Body of pancreas (tissue), 4 donors: ENCODE data around the gene NXPH4. TPM values are rescaled to one million over a fixed set of nuclear protein-coding genes. Genes with fewer than 3 reads are reported as not detected.
A peak's percentile ranks its signal among the peaks of the same experiment; 100 is the strongest.

Experiments
- ATAC-seq: fragments of 150-250 bp; one replicate; pipeline ENCODE4 v1.9.1; 2016
- DNase-seq, 4 donors: peaks; one replicate each; pipeline ENCODE4 v3.0.0-alpha.2; 2019
- H3K27ac ChIP-seq, 4 donors: fragments of 200-600 bp; sonication (generic); 1 replicate in 3 of 4; 2 replicates in 1 of 4; pipeline versions ENCODE4 v1.5.1 to v1.6.1; 2016 to 2019; ENCODE audit warnings: mild to moderate bottlenecking in 1 of 4, mixed read lengths in 1 of 4, moderate library complexity in 1 of 4
- H3K27me3 ChIP-seq, 2 donors: fragments of 200-600 bp; sonication (generic); one replicate each; pipeline ENCODE4 v1.6.0; 2016; ENCODE audit warnings: mild to moderate bottlenecking in 1 of 2
- H3K36me3 ChIP-seq, 2 donors: fragments of 200-600 bp; sonication (generic); replicated peaks in 1 of 2; 2 replicates each; pipeline ENCODE4 v1.5.1; 2016; ENCODE audit warnings: low read depth in 2 of 2; ENCODE audit not compliant: insufficient read depth in 1 of 2
- H3K4me1 ChIP-seq: fragments of 200-600 bp; sonication (generic); one replicate; pipeline ENCODE4 v1.6.0; 2016
- H3K4me3 ChIP-seq, 2 donors: fragments of 200-600 bp; sonication (generic); 1 replicate in 1 of 2; 2 replicates in 1 of 2; pipeline ENCODE4 v1.5.1; 2016 to 2019
- H3K9me3 ChIP-seq, 3 donors: fragments of 200-600 bp; sonication (generic); 1 replicate in 2 of 3; 2 replicates in 1 of 3; pipeline ENCODE4 v1.5.1; 2016
- CTCF ChIP-seq, 7 experiments: fragments of 450-650 bp in 4 of 7; fragments of 200-600 bp in 3 of 7; sonication (generic) in 3 of 7; IDR thresholded peaks; one replicate each; pipeline ENCODE4 v1.5.1; 2016 to 2019; ENCODE audit warnings: antibody characterized with exemption in 7 of 7
- POLR2A ChIP-seq, 3 donors: fragments of 450-650 bp; IDR thresholded peaks; one replicate each; pipeline ENCODE4 v1.6.1; 2016; ENCODE audit warnings: antibody characterized with exemption in 3 of 3, mild to moderate bottlenecking in 2 of 3
- WGBS, 2 donors: methylation state at CpG; one replicate each; pipeline ENCODE4 v1.1.5; 2017; 5-methylcytosine and 5-hydroxymethylcytosine counted together
- intact Hi-C: fragments of 100-400 bp; cut with DNase I; formaldehyde crosslinking; loops from one replicate; pipeline ENCODE4 v1.15.1; 2023
- total RNA-seq, 2 donors: library from RNA; depleted of rRNA; stranded (reverse); fragments of >200 nt; gene quantifications; one replicate each; pipeline ENCODE4 v1.1.0, GENCODE V29; 2016

NXPH4 gene
- total RNA-seq, 2 donors from 2014 or later = 2.9 to 4.6 TPM

GRCh38 chr12:57213763-57214397 lies 2.7 kb upstream of the NXPH4 start:
- no peak overlapping the region for H3K4me3 ChIP-seq
- TF ChIP-seq CTCF (IDR thresholded peaks at IDR 0.05) (no peak), POLR2A (IDR thresholded peaks at IDR 0.05) (no peak)
- H3K4me1 ChIP-seq = peaks cover 41% of the 10 kb centered on the region
- H3K36me3 ChIP-seq = no peaks in the 10 kb centered on the region
- peaks cover 0 to 19% of the 10 kb centered on the region in 2 donors for H3K27me3 ChIP-seq
- no peak for DNase-seq
- peak overlapping the region in 1 of 4 donors; percentile 54 for H3K27ac ChIP-seq
- 20 to 22% methylated on average over 3 to 4 of the region's 4 CpGs for WGBS, 2 donors
- H3K9me3 ChIP-seq = no peaks in the 10 kb centered on the region
- ATAC-seq = peak; percentile 2
- intact Hi-C loops = loop anchor here (2.0 kb wide), 1 partner anchor 31 kb away; no protein-coding TSS in a partner anchor

- ATAC-seq = peak; percentile 61
- intact Hi-C loops = no loop called here
- H3K4me3 ChIP-seq = no peak overlapping the region
- no peaks in the 10 kb centered on the region for H3K9me3 ChIP-seq
- H3K27ac ChIP-seq = peak overlapping the region in 1 of 4 donors; percentile 54
- 1 to 2% methylated on average over 13 to 14 of the region's 14 CpGs for WGBS, 2 donors
- peaks cover 0 to 23% of the 10 kb centered on the region in 2 donors for H3K27me3 ChIP-seq
- peak; percentile 66 to 75 (median 70) for DNase-seq
- TF ChIP-seq POLR2A (IDR thresholded peaks at IDR 0.05) (no peak), CTCF (IDR thresholded peaks at IDR 0.05) (peak; percentile 51 to 80 (median 65))
- H3K36me3 ChIP-seq = no peaks in the 10 kb centered on the region
- peaks cover 41% of the 10 kb centered on the region for H3K4me1 ChIP-seq
Measured at GRCh38 chr12:57214398-57214781, 2.2 kb upstream of the NXPH4 start.

- Histone ChIP-seq H3K9me3 (no peaks in the 10 kb centered on the region), H3K36me3 (no peaks in the 10 kb centered on the region), H3K27me3 (peaks cover 0 to 25% of the 10 kb centered on the region in 2 donors), H3K4me1 (peaks cover 41% of the 10 kb centered on the region), H3K4me3 (no peak overlapping the region), H3K27ac (no peak overlapping the region)
- intact Hi-C loops = no loop called here
- no peak for DNase-seq
- ATAC-seq = no peak
- no peak for TF ChIP-seq POLR2A (IDR thresholded peaks at IDR 0.05)
- no peak for TF ChIP-seq CTCF (IDR thresholded peaks at IDR 0.05)
- WGBS, 2 donors = 26 to 29% methylated on average over 11 of the region's 11 CpGs
Measured at GRCh38 chr12:57215065-57215464, 1.5 kb upstream of the NXPH4 start.

- no peak for ATAC-seq
- H3K27me3 ChIP-seq = peaks cover 0 to 25% of the 10 kb centered on the region in 2 donors
- intact Hi-C loops = no loop called here
Measured at GRCh38 chr12:57215668-57216013, 953 bp upstream of the NXPH4 start.

More at GRCh38 chr12:57215668-57216013, 953 bp upstream of the NXPH4 start:
- TF ChIP-seq POLR2A (IDR thresholded peaks at IDR 0.05) (no peak), CTCF (IDR thresholded peaks at IDR 0.05) (no peak)
- H3K36me3 ChIP-seq = no peaks in the 10 kb centered on the region
- peaks cover 41% of the 10 kb centered on the region for H3K4me1 ChIP-seq
- H3K9me3 ChIP-seq = no peaks in the 10 kb centered on the region
- WGBS, 2 donors = 8 to 22% methylated on average over 4 to 7 of the region's 7 CpGs
- H3K4me3 ChIP-seq = no peak overlapping the region
- H3K27ac ChIP-seq = no peak overlapping the region
- no peak for DNase-seq
